Mucosa of descending colon (tissue), 3 donors: Measurements from ENCODE around the gene NR4A3. TPM values are rescaled to one million over a fixed set of nuclear protein-coding genes. Genes with fewer than 3 reads are reported as not detected.

Experiments
- ATAC-seq: fragments of 200-7000 bp; cut with Tn5 transposase; one replicate; pipeline ENCODE4 v1.9.1; 2020; ENCODE audit warnings: mild to moderate bottlenecking, moderate library complexity
- DNase-seq, 3 donors: peaks; one replicate each; pipeline ENCODE4 v3.0.0-alpha.2; 2020
- H3K36me3 ChIP-seq: fragments of 200-600 bp; one replicate; pipeline ENCODE4 v1.8.0; 2021; ENCODE audit warnings: low read depth, mild to moderate bottlenecking
- H3K4me1 ChIP-seq: fragments of 200-600 bp; one replicate; pipeline ENCODE4 v1.8.0; 2021; ENCODE audit warnings: low read depth, mild to moderate bottlenecking
- H3K4me3 ChIP-seq: fragments of 200-600 bp; one replicate; pipeline ENCODE4 v1.8.0; 2021; ENCODE audit warnings: mild to moderate bottlenecking
- H3K9me3 ChIP-seq: fragments of 200-600 bp; one replicate; pipeline ENCODE4 v1.8.0; 2021; ENCODE audit warnings: mild to moderate bottlenecking
- CTCF ChIP-seq: fragments of 200-600 bp; IDR thresholded peaks from one replicate; pipeline ENCODE4 v1.8.0; 2022; ENCODE audit warnings: antibody characterized with exemption, mild to moderate bottlenecking
- intact Hi-C, 2 donors: fragments of 100-400 bp; cut with DNase I in 1 of 2; cut with micrococcal nuclease in 1 of 2; formaldehyde crosslinking; loops; one replicate each; pipeline versions ENCODE4 v1.11.0 to v1.11.1; 2022; cut with DNase I, micrococcal nuclease
- total RNA-seq, 3 donors: library from RNA; stranded (reverse); fragmentation: NEBNext Ultra II Directional in 2 of 3; extraction: Animal tissue kit (Norgen Biotek cat#: 25700) in 2 of 3; gene quantifications; one replicate each; pipeline versions ENCODE4 v1.2.1 to v1.2.4, GENCODE V29; 2021 to 2023
- donor health status: DM: no; HTN: no; CAD: no; lungs with moderate emphysema.
- donor health status: DM: no; HTN: no; CAD: no.
- donor health status: DM: no; HTN: yes; CAD: no.

Gene NR4A3
- total RNA-seq, 3 donors from 2014 or later: 0.51 to 25.0 (median 0.69) TPM

DNA sequence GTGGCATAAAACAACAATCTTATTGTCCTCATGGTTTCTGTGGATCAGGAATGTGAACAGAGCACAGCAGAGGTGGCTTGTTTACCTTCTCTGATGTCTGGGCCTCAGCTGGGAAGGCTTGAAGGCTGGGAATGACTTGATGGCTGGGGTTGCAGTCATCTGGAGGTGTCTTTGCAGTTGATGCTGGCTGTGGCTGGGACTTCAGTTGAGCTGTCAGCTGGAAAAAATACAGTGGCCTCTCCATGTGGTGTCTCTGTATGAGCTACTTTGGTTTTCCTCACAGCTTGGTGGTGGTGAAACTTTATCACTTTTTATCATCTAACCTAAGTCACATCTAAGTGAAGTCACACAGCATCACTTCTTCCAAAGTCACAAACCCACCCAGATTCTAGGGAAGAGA, 60.1 kb downstream of the NR4A3 start:
- intact Hi-C loops: no loop called here
- Histone ChIP-seq H3K9me3 (no peaks in the 10 kb centered on the region), H3K36me3 (no peaks in the 10 kb centered on the region), H3K4me3 (no peak overlapping the region), H3K4me1 (no peaks in the 10 kb centered on the region)
- no peak for TF ChIP-seq CTCF
- DNase-seq: no peak
- no peak for ATAC-seq

DNA sequence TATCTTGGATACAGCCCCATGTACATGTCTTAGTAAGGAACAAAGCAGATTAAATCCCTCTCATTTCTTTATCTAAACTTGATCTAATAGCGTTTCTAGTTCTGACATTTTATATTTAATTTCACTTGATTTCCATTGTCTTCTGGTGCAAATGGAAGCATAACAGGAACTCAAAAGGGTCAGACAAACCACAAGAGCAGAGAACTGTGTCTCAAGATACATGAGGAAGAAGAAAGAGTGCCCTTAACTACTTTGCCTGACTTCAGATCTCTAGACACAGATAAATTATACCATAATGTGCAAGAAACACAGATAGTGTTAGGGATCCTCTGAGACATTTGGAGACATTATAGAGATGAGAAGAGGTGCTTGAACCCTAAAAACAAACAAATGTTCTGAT, 64.1 kb downstream of the NR4A3 start:
- no peak overlapping the region for H3K4me3 ChIP-seq
- ATAC-seq (no peak), DNase-seq (no peak)
- H3K9me3 ChIP-seq: no peaks in the 10 kb centered on the region
- TF ChIP-seq CTCF: no peak
- no peaks in the 10 kb centered on the region for H3K4me1 ChIP-seq
- intact Hi-C loops: no loop called here
- no peaks in the 10 kb centered on the region for H3K36me3 ChIP-seq

- DNase-seq (no peak), ATAC-seq (no peak)
- no peaks in the 10 kb centered on the region for H3K36me3 ChIP-seq
Observed at GRCh38 chr9:99889120-99889519, 67.4 kb downstream of the NR4A3 start.

GRCh38 chr9:99894826-99895225, 73.1 kb downstream of the NR4A3 start:
- ATAC-seq: no peak
- H3K36me3 ChIP-seq: no peaks in the 10 kb centered on the region
- no peaks in the 10 kb centered on the region for H3K9me3 ChIP-seq
- no peaks in the 10 kb centered on the region for H3K4me1 ChIP-seq
- H3K4me3 ChIP-seq: no peak overlapping the region
- TF ChIP-seq CTCF: no peak
- DNase-seq: no peak
- intact Hi-C loops: no loop called here

More at GRCh38 chr9:99889120-99889519, 67.4 kb downstream of the NR4A3 start:
- intact Hi-C loops: no loop called here
- no peaks in the 10 kb centered on the region for H3K9me3 ChIP-seq
- H3K4me1 ChIP-seq: no peaks in the 10 kb centered on the region
- H3K4me3 ChIP-seq: no peak overlapping the region
- TF ChIP-seq CTCF: no peak

- Histone ChIP-seq H3K4me1 (no peaks in the 10 kb centered on the region), H3K9me3 (no peaks in the 10 kb centered on the region), H3K36me3 (no peaks in the 10 kb centered on the region), H3K4me3 (no peak overlapping the region)
- no peak for ATAC-seq
- DNase-seq: no peak
- intact Hi-C loops: no loop called here
- no peak for TF ChIP-seq CTCF
Observed at GRCh38 chr9:99895510-99895909, 73.8 kb downstream of the NR4A3 start.

DNA sequence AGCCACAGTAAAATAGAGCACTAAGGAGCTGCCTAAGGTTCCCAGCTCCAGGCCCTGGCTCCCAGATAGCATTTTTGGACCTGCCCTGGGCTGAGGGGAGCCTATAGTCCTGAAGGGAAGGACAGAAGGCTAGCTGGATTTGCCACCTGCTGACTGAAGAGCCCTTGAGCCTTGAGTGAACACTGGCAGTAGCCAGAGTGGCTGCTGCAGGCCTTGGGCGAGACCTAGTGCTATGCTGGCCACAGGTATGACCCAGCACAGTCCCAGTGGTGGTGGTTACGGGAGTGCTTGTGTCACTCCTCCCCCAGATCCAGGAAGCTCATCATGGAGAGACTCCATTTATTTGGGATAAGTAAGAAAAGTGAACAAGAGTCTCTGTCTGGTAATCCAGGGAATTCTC, 74.4 kb downstream of the NR4A3 start:
- intact Hi-C loops: no loop called here
- DNase-seq (no peak), ATAC-seq (no peak)
- Histone ChIP-seq H3K36me3 (no peaks in the 10 kb centered on the region), H3K4me3 (no peak overlapping the region), H3K9me3 (no peaks in the 10 kb centered on the region), H3K4me1 (no peaks in the 10 kb centered on the region)
- no peak for TF ChIP-seq CTCF
